CD4-positive, alpha-beta T cell (primary cell): ENCODE results near the gene ITSN2. TPM values are rescaled to one million over a fixed set of nuclear protein-coding genes. Genes with fewer than 3 reads are reported as not detected.
"Not testable (repeated sequence)": the region's sequence is repeated elsewhere in the genome, so short reads cannot be mapped to it uniquely, and the experiment has no call there.

Experiments
- ATAC-seq: fragments of 200-7000 bp; cut with Tn5 transposase; one replicate; pipeline ENCODE4 v1.10.0; 2022; ENCODE audit warnings: mild to moderate bottlenecking; ENCODE audit not compliant: poor library complexity
- CTCF ChIA-PET: fragments of 350-600 bp; sonication (Branson Sonifier 250); formaldehyde crosslinking; loops from one replicate; lab custom pipeline; 2021; ENCODE audit warnings: antibody characterized with exemption, inconsistent platforms; lab: Charles Lee
- POLR2A ChIA-PET: fragments of 350-600 bp; sonication (Branson Sonifier 250); formaldehyde crosslinking; loops from one replicate; lab custom pipeline; 2021; ENCODE audit warnings: antibody characterized with exemption, inconsistent platforms; lab: Charles Lee
- DNase-seq, 14 experiments: peaks; one replicate each; pipeline ENCODE4 v3.0.0-alpha.2; 2013 to 2020; ENCODE audit warnings: mixed read lengths in 2 of 14
- H3K27ac ChIP-seq, 2 donors: one replicate each; pipeline versions ENCODE4 v1.5.1 to v1.7.0; 2013; ENCODE audit warnings: low read length in 2 of 2, low read depth in 1 of 2, mild to moderate bottlenecking in 1 of 2
- H3K27me3 ChIP-seq, 2 experiments: 1 replicate in 1 of 2; 2 replicates in 1 of 2; pipeline versions ENCODE4 v1.6.1 to v1.7.0; 2013; ENCODE audit warnings: low read length in 2 of 2, control low read depth in 1 of 2, mild to moderate bottlenecking in 1 of 2, moderate library complexity in 1 of 2; ENCODE audit not compliant: insufficient read depth in 2 of 2, control insufficient read depth in 1 of 2
- H3K36me3 ChIP-seq: one replicate; pipeline ENCODE4 v1.6.1; 2013; ENCODE audit warnings: low read length, control low read depth; ENCODE audit not compliant: insufficient read depth
- H3K4me1 ChIP-seq: one replicate; pipeline ENCODE4 v1.6.1; 2013; ENCODE audit warnings: low read length, control low read depth; ENCODE audit not compliant: insufficient read depth
- H3K4me3 ChIP-seq: one replicate; pipeline ENCODE4 v1.5.1; 2013; ENCODE audit warnings: mild to moderate bottlenecking, low read length, moderate library complexity
- H3K9me3 ChIP-seq, 2 experiments: 1 replicate in 1 of 2; 2 replicates in 1 of 2; pipeline versions ENCODE4 v1.6.1 to v1.7.0; 2013; ENCODE audit warnings: low read length in 2 of 2, mild to moderate bottlenecking in 2 of 2, control low read depth in 1 of 2, moderate library complexity in 1 of 2; ENCODE audit not compliant: control insufficient read depth in 1 of 2, insufficient read depth in 1 of 2
- H3K27ac Mint-ChIP-seq: one replicate; pipeline ENCODE4 v1.8.0; 2020; ENCODE audit warnings: mixed read lengths
- H3K27me3 Mint-ChIP-seq: one replicate; pipeline ENCODE4 v1.8.0; 2021; ENCODE audit warnings: mixed read lengths
- H3K36me3 Mint-ChIP-seq: one replicate; pipeline ENCODE4 v1.8.0; 2021; ENCODE audit warnings: low read depth, mixed read lengths
- H3K4me1 Mint-ChIP-seq: one replicate; pipeline ENCODE4 v1.8.0; 2021; ENCODE audit warnings: low read depth, mixed read lengths
- H3K4me3 Mint-ChIP-seq: one replicate; pipeline ENCODE4 v1.8.0; 2020; ENCODE audit warnings: mild to moderate bottlenecking, mixed read lengths
- H3K9me3 Mint-ChIP-seq: one replicate; pipeline ENCODE4 v1.8.0; 2020; ENCODE audit warnings: mixed read lengths
- intact Hi-C, 2 experiments: fragments of 100-400 bp; cut with DNase I in 1 of 2; cut with micrococcal nuclease in 1 of 2; formaldehyde crosslinking; loops; one replicate each; pipeline versions ENCODE4 v1.15.1 to v1.9.0; 2023 to 2025; cut with DNase I, micrococcal nuclease
- total RNA-seq, 174 experiments: library from RNA in 2 of 174; stranded (reverse) in 2 of 174; gene quantifications; one replicate each; pipeline ENCODE4 v1.2.3 and lab custom pipeline; 2021 to 2026
- TF ChIP-seq, protein P1 (sequence below): fragments of 200-600 bp; IDR thresholded peaks from one replicate; pipeline ENCODE4 v1.8.0; 2022; ENCODE audit warnings: antibody characterized with exemption, mild to moderate bottlenecking

The ITSN2 gene
- total RNA-seq, 2 experiments from 2014 or later = 75.4 to 77.1 TPM

DNA sequence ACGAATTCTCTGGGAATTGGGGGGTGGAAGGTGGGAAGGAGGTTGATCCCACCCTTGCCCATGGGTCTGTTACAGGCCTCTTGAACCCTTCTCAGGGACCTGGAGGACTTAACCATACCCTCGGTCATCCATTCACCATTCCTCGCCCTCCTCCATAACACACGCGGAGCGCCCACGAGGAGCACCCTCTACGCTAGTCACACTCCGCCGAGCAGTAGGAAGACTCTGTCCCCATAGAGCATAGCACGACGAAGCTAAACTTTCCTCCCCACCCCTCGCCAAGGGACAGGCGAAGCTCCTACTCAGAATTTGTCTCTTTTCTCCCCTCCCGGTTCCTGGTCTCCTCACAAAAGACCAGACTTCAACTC is 611 bp upstream of the ITSN2 start:
- intact Hi-C loops = loop anchor here in 1 of 2 experiments (1.0 to 5.0 kb wide), 4 partner anchors 284 to 611 kb away; partner anchors contain the start of genes CENPO, PTRHD1, SF3B6 and UBXN2A
- H3K36me3 Mint-ChIP-seq = peaks cover 22% of the 10 kb centered on the region
- CTCF ChIA-PET = no interaction called here

DNA sequence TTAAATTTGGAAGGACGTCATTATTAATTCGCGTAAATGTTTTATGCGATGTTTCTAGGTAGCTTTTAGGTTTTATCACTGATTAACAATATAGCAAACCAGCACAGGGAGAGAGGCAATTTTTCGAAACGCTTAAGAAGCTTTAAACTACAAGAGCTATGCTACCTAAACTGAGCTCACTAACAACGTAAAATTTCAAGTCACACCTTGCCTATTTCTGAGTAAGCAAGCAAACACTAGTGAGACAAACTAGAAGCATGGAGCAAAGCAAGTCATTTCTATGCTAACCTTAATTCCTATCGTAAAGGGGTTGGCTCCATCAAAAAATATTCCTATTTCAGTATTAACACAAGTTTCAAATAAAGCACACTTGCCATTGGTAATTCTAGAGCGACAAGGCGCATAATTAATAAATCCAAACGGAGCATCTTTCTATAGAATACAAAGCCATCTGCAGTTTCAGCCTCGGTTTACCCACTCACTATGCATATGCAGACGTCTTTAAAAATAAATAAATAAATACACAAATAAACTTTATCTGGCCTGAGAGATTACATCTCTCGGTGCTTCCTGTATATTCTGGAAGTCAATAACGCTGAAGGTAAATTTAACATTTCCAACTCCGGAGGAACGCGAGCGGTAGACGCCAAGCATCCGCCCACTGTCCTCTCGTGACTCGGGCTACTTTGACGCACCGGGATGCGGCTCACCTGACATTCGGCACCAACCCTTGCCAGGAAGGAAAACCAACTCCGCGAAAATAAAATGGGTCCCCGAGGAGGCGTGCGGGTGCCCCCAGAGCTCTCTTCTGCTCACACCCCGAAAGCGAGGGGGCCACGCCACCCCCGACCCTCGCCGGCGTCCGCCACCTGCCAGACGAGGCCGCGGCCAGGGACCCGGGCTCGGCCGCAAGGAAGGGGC is 947 bp downstream of the ITSN2 start:
- H3K36me3 ChIP-seq = no peaks in the 10 kb centered on the region
- H3K4me3 ChIP-seq = peak overlapping the region; percentile 83
- no peaks in the 10 kb centered on the region for H3K9me3 Mint-ChIP-seq
- peaks cover 22% of the 10 kb centered on the region for H3K36me3 Mint-ChIP-seq
- H3K4me1 ChIP-seq = peaks cover 13% of the 10 kb centered on the region
- no peaks in the 10 kb centered on the region for H3K27me3 Mint-ChIP-seq
- peak; percentile 31 to 84 (median 52) for DNase-seq
- H3K4me1 Mint-ChIP-seq = peaks cover 50% of the 10 kb centered on the region
- H3K27ac ChIP-seq = peak overlapping the region; percentile 50 to 93
- H3K27ac Mint-ChIP-seq = peak overlapping the region; percentile 97
- peak; percentile 55 for ATAC-seq
- H3K27me3 ChIP-seq = no peaks in the 10 kb centered on the region
- peak overlapping the region; percentile 99 for H3K4me3 Mint-ChIP-seq
- ChIA-PET POLR2A (interaction anchor here (1.2 to 2.6 kb wide), 11 partner anchors 8 to 1986 kb away, joined by 3 to 17 read pairs (median 9); partner anchors contain the start of genes ATAD2B, CENPO, NCOA1 and PTRHD1), CTCF (interaction anchor here (0.7 to 1.1 kb wide), 2 partner anchors 10 to 11 kb away, joined by 3 read pairs; no protein-coding TSS in a partner anchor)
- intact Hi-C loops = loop anchor here (1.0 to 5.0 kb wide), 6 partner anchors 37 to 613 kb away; partner anchors contain the start of genes CENPO (in 1 of the 2), PTRHD1 (in 1 of the 2), SF3B6 (in 1 of the 2) and UBXN2A (in 1 of the 2)
- TF ChIP-seq, protein P1, sequence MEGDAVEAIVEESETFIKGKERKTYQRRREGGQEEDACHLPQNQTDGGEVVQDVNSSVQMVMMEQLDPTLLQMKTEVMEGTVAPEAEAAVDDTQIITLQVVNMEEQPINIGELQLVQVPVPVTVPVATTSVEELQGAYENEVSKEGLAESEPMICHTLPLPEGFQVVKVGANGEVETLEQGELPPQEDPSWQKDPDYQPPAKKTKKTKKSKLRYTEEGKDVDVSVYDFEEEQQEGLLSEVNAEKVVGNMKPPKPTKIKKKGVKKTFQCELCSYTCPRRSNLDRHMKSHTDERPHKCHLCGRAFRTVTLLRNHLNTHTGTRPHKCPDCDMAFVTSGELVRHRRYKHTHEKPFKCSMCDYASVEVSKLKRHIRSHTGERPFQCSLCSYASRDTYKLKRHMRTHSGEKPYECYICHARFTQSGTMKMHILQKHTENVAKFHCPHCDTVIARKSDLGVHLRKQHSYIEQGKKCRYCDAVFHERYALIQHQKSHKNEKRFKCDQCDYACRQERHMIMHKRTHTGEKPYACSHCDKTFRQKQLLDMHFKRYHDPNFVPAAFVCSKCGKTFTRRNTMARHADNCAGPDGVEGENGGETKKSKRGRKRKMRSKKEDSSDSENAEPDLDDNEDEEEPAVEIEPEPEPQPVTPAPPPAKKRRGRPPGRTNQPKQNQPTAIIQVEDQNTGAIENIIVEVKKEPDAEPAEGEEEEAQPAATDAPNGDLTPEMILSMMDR = no peak
- H3K9me3 ChIP-seq = no peaks in the 10 kb centered on the region

More for the DNA sequence above, 611 bp upstream of the ITSN2 start:
- no peaks in the 10 kb centered on the region for H3K27me3 Mint-ChIP-seq
- H3K4me3 Mint-ChIP-seq = peak overlapping the region; percentile 97
- peak overlapping the region; percentile 83 for H3K4me3 ChIP-seq
- peaks cover 13% of the 10 kb centered on the region for H3K4me1 ChIP-seq
- H3K27ac ChIP-seq = peak overlapping the region; percentile 83 to 93
- H3K4me1 Mint-ChIP-seq = peaks cover 37% of the 10 kb centered on the region
- no peaks in the 10 kb centered on the region for H3K9me3 ChIP-seq
- DNase-seq (peak in 2 of 14 experiments; percentile 1 to 35), ATAC-seq (no peak)
- no peaks in the 10 kb centered on the region for H3K9me3 Mint-ChIP-seq
- H3K36me3 ChIP-seq = no peaks in the 10 kb centered on the region
- POLR2A ChIA-PET = interaction anchor here (0.5 to 2.6 kb wide), 18 partner anchors 8 to 1985 kb away, joined by 3 to 17 read pairs (median 6); partner anchors contain the start of genes ATAD2B, CENPO, NCOA1 and PTRHD1
- peak overlapping the region; percentile 97 for H3K27ac Mint-ChIP-seq
- no peaks in the 10 kb centered on the region for H3K27me3 ChIP-seq
- TF ChIP-seq, protein P1 = no peak

- CTCF ChIA-PET, H3K9me3 ChIP-seq, DNase-seq, H3K27ac ChIP-seq, H3K27me3 ChIP-seq, H3K4me3 ChIP-seq, H3K9me3 Mint-ChIP-seq, H3K27me3 Mint-ChIP-seq, ATAC-seq, H3K36me3 ChIP-seq: not testable (repeated sequence)
- H3K27ac Mint-ChIP-seq = peak overlapping the region; percentile 97
- peaks cover 66% of the 10 kb centered on the region for H3K4me1 Mint-ChIP-seq
- H3K36me3 Mint-ChIP-seq = peaks cover 22% of the 10 kb centered on the region
- peaks cover 20% of the 10 kb centered on the region for H3K4me1 ChIP-seq
- POLR2A ChIA-PET = interaction anchor here (0.8 kb wide), 1 partner anchor 431 kb away, joined by 3 read pairs; the partner anchor contains the start of gene ATAD2B
- peak overlapping the region; percentile 85 for H3K4me3 Mint-ChIP-seq
- intact Hi-C loops = loop anchor here (5.0 kb wide), 2 partner anchors 35 to 40 kb away; no protein-coding TSS in a partner anchor
Measured at GRCh38 chr2:24357767-24358166, 2.6 kb downstream of the ITSN2 start.

DNA sequence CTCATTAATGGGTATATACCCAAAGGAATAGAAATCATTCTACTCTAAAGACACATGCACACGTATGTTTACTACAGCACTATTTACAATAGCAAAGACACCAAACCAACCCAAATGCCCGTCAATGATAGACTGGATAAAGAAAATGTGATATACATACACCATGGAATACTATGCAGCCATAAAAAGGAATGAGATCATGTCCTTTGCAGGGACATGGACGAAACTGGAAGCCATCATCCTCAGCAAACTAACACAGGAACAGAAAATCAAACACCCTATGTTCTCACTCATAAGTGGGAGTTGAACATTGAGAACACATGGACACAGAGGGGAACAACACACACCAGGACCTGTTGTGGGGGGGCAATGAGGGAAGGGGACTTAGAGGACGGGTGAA is 3.2 kb downstream of the ITSN2 start:
- POLR2A ChIA-PET, DNase-seq, H3K27ac ChIP-seq, H3K36me3 ChIP-seq, H3K4me3 ChIP-seq, H3K9me3 ChIP-seq, ATAC-seq, H3K9me3 Mint-ChIP-seq, CTCF ChIA-PET, H3K27me3 ChIP-seq, H3K27me3 Mint-ChIP-seq: not testable (repeated sequence)
- Mint-ChIP-seq H3K4me3 (peak overlapping the region; percentile 80), H3K4me1 (peaks cover 71% of the 10 kb centered on the region), H3K36me3 (peaks cover 22% of the 10 kb centered on the region), H3K27ac (peak overlapping the region; percentile 56)
- H3K4me1 ChIP-seq = peaks cover 20% of the 10 kb centered on the region
- intact Hi-C loops = loop anchor here (5.0 kb wide), 2 partner anchors 35 to 40 kb away; no protein-coding TSS in a partner anchor
